HEK293T (cell line): ENCODE results near the gene CLDN15.
"Not testable (repeated sequence)": the region's sequence is repeated elsewhere in the genome, so short reads cannot be mapped to it uniquely, and the experiment has no call there.

Experiments
- CTCF ChIA-PET: fragments of 350-600 bp; formaldehyde crosslinking; extraction: SDS; loops from one replicate; lab custom pipeline; 2021; ENCODE audit warnings: antibody characterized with exemption, inconsistent platforms; lab: Yijun Ruan, JAX
- POLR2A ChIA-PET: fragments of 350-600 bp; formaldehyde crosslinking; extraction: SDS; loops from one replicate; lab custom pipeline; 2020; ENCODE audit warnings: antibody characterized with exemption, inconsistent platforms; lab: Yijun Ruan, JAX
- DNase-seq: peaks from one replicate; pipeline ENCODE4 v3.0.0; 2012; ENCODE audit warnings: mixed read lengths; ENCODE audit errors: extremely low spot score
- ARNT ChIP-seq: fragments of 450-650 bp; IDR thresholded peaks from 2 replicates; pipeline ENCODE4 v1.6.1; 2017; ENCODE audit warnings: mild to moderate bottlenecking
- BHLHE40 ChIP-seq: fragments of 450-650 bp; IDR thresholded peaks from 2 replicates; pipeline ENCODE4 v1.6.1; 2016; ENCODE audit warnings: mild to moderate bottlenecking, moderate library complexity, borderline replicate concordance
- CTBP1 ChIP-seq: fragments of 450-650 bp; IDR thresholded peaks from 2 replicates; pipeline ENCODE4 v1.6.1; 2016; ENCODE audit warnings: borderline replicate concordance
- ELF4 ChIP-seq: fragments of 450-650 bp; IDR thresholded peaks from 2 replicates; pipeline ENCODE4 v1.6.1; 2017; ENCODE audit warnings: antibody characterized with exemption
- FOXA1 ChIP-seq: fragments of 450-650 bp; IDR thresholded peaks from 2 replicates; pipeline ENCODE4 v1.6.1; 2016; ENCODE audit warnings: mild to moderate bottlenecking
- FOXK2 ChIP-seq: fragments of 450-650 bp; IDR thresholded peaks from 2 replicates; pipeline ENCODE4 v1.6.1; 2016; ENCODE audit warnings: mild to moderate bottlenecking
- FOXM1 ChIP-seq: fragments of 450-650 bp; IDR thresholded peaks from 2 replicates; pipeline ENCODE4 v1.6.1; 2017; ENCODE audit warnings: mild to moderate bottlenecking, borderline replicate concordance
- HDGF ChIP-seq: fragments of 450-650 bp; IDR thresholded peaks from 2 replicates; pipeline ENCODE4 v1.6.1; 2017; ENCODE audit warnings: antibody characterized with exemption, borderline replicate concordance
- L3MBTL2 ChIP-seq: fragments of 450-650 bp; conservative IDR thresholded peaks from 2 replicates; pipeline ENCODE4 v1.6.1; 2016; ENCODE audit warnings: mild to moderate bottlenecking
- LEF1 ChIP-seq: fragments of 450-650 bp; IDR thresholded peaks from 2 replicates; pipeline ENCODE4 v1.6.1; 2017; ENCODE audit warnings: mild to moderate bottlenecking, borderline replicate concordance
- NFRKB ChIP-seq: fragments of 450-650 bp; IDR thresholded peaks from 2 replicates; pipeline ENCODE4 v1.6.1; 2016; ENCODE audit warnings: mild to moderate bottlenecking, moderate library complexity
- SP1 ChIP-seq: fragments of 450-650 bp; IDR thresholded peaks from 2 replicates; pipeline ENCODE4 v1.6.1; 2017
- SUZ12 ChIP-seq: fragments of 450-650 bp; IDR thresholded peaks from 2 replicates; pipeline ENCODE4 v1.6.1; 2016; ENCODE audit warnings: mild to moderate bottlenecking
- TARDBP ChIP-seq: fragments of 450-650 bp; IDR thresholded peaks from 2 replicates; pipeline ENCODE4 v1.6.1; 2016
- ZNF384 ChIP-seq: fragments of 450-650 bp; IDR thresholded peaks from 2 replicates; pipeline ENCODE4 v1.6.1; 2016
- TF ChIP-seq, protein P1 (sequence below): fragments of 450-650 bp; IDR thresholded peaks from 2 replicates; pipeline ENCODE4 v1.6.1; 2016

Gene CLDN15

DNA sequence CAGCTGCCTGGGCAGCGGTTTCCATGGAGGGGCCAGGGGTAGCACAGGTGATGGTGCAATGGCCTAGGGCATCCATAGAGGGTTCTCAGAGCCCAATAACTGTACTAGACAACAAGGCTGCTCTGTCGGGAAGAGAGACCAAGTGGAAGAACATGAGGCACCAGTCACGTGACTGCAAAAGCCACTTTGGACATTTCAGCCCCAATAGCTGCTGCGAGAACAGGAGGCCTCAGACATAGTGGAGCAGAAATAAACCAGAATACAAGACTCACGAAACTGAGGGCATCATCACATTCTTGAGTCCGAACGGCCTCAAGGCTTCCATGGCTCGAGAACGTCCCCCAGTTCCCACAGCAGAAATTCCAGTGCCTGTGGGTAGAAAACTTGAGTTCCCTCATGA is 39.6 kb upstream of the CLDN15 start:
- POLR2A ChIA-PET: no interaction called here
- CTCF ChIA-PET: no interaction called here

DNA sequence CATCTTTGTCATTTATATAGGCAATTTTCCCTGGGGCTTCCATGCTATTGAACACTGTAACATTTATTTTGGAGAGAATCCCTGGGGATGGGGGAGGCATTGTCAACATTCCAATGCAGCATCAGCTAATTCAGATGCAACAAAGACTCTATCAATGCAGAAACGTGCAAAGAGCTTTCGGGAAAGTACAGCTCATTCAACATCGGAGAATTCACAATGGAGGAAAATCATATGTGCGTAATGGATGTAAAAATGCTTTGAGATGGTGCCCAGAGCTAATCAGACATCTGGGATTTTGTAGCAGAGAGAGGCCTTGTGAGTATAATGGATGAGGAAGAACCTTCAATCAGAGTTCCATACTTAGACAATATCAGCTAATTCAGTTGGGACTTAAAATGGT is 35.6 kb upstream of the CLDN15 start:
- DNase-seq: no peak
- POLR2A ChIA-PET: interaction anchor here (1.6 kb wide), 1 partner anchor 21 kb away, joined by 3 read pairs; no protein-coding TSS in a partner anchor
- CTCF ChIA-PET: interaction anchor here (1.6 kb wide), 1 partner anchor 10 kb away, joined by 7 read pairs; no protein-coding TSS in a partner anchor
- no peak for TF ChIP-seq FOXM1
- TF ChIP-seq SUZ12: no peak
- TF ChIP-seq L3MBTL2: no peak
- TF ChIP-seq BHLHE40: no peak
- TF ChIP-seq SP1: no peak
- TF ChIP-seq FOXK2: no peak
- no peak for TF ChIP-seq CTBP1
- no peak for TF ChIP-seq NFRKB

More for the DNA sequence above, 39.6 kb upstream of the CLDN15 start:
- TF ChIP-seq LEF1 (no peak), FOXA1 (no peak), HDGF (no peak), ELF4 (no peak), ZNF384 (no peak), NFRKB (no peak), BHLHE40 (no peak), L3MBTL2 (no peak), TARDBP (no peak), FOXM1 (no peak), SP1 (no peak), FOXK2 (no peak), SUZ12 (no peak), CTBP1 (no peak), ARNT (no peak)
- TF ChIP-seq, protein P1, sequence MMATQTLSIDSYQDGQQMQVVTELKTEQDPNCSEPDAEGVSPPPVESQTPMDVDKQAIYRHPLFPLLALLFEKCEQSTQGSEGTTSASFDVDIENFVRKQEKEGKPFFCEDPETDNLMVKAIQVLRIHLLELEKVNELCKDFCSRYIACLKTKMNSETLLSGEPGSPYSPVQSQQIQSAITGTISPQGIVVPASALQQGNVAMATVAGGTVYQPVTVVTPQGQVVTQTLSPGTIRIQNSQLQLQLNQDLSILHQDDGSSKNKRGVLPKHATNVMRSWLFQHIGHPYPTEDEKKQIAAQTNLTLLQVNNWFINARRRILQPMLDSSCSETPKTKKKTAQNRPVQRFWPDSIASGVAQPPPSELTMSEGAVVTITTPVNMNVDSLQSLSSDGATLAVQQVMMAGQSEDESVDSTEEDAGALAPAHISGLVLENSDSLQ: no peak
- DNase-seq: no peak

DNA sequence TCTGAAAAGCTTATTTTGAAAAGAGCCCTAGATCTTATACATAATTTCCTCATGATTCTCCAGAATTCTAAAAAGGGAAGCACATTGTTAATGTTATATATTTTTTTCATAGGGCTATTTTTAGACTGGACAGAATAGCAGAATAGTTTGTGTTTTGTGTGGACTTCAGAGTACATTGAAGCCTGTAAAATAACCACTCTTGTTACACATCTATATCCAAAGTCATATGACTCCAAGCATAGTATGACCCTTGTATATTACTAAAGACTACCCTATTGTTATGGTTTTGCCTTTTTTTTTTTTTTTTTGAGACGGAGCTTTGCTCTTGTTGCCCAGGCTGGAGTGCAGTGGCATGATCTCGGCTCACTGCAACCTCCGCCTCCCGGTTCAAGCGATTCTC is 33.4 kb upstream of the CLDN15 start:
- TF ChIP-seq FOXM1 (no peak), ARNT (no peak), CTBP1 (no peak), TARDBP (no peak), L3MBTL2 (no peak), HDGF (no peak)
- DNase-seq: no peak
- CTCF ChIA-PET: no interaction called here
- POLR2A ChIA-PET: no interaction called here

- POLR2A ChIA-PET: no interaction called here
- no peak for TF ChIP-seq FOXA1
- CTCF ChIA-PET: interaction anchor here (1.7 kb wide), 1 partner anchor 21 kb away, joined by 5 read pairs; no protein-coding TSS in a partner anchor
- no peak for DNase-seq
Observed at GRCh38 chr7:101269664-101270063, 32.1 kb upstream of the CLDN15 start.

DNA sequence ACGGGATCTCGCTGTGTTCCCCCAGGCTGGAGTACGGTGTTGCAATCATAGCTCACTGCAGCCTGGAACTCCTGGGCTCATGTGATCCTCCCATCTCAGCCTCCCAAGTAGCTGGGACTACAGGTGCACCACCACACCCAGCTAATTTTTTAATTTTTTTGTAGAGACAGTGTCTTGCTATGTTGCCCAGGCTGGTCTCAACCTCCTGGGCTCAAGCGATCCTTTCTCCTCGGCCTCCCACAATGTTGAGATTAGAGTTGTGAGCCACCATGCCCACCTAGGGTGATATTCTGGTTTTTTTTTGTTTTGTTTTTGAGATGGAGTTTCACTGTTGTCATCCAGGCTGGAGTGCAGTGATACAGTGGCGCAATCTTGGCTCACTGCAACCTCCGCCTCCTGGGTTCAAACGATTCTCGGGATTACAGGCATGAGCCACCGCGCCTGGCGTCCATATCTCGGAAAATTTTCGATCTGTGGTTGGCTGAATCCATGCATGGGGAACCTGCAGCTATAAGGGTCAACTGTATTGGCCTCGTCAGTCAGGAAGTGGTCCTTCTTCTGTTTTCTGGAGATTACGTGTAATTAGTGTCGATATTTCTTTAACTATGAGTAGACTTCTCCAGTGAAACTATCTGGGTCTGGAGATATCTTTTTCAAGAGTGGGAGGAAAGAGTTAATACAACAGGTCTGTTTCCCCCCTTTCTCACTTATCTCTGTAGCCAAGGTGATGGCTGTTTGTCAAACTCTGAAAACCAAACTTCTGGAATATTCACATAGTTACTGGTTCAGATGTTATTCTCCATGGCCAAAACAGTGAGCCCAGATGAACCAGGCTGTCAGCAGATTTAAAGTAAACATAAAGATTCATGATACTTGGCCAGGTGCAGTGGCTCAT is 28.3 kb upstream of the CLDN15 start:
- POLR2A ChIA-PET: no interaction called here
- DNase-seq: no peak
- CTCF ChIA-PET: interaction anchor here (0.6 kb wide), 1 partner anchor 369 kb away, joined by 3 read pairs; no protein-coding TSS in a partner anchor
- no peak for TF ChIP-seq SUZ12
- TF ChIP-seq ELF4: no peak
- TF ChIP-seq TARDBP: no peak
- no peak for TF ChIP-seq FOXA1
- TF ChIP-seq HDGF: no peak
- TF ChIP-seq SP1: no peak
- TF ChIP-seq, protein P1: no peak
- TF ChIP-seq FOXK2: no peak
- no peak for TF ChIP-seq ARNT
- no peak for TF ChIP-seq NFRKB

GRCh38 chr7:101264102-101264706 is 26.6 kb upstream of the CLDN15 start:
- POLR2A ChIA-PET, DNase-seq: not testable (repeated sequence)
- CTCF ChIA-PET: interaction anchor here (0.9 kb wide), 1 partner anchor 27 kb away, joined by 3 read pairs; no protein-coding TSS in a partner anchor

DNA sequence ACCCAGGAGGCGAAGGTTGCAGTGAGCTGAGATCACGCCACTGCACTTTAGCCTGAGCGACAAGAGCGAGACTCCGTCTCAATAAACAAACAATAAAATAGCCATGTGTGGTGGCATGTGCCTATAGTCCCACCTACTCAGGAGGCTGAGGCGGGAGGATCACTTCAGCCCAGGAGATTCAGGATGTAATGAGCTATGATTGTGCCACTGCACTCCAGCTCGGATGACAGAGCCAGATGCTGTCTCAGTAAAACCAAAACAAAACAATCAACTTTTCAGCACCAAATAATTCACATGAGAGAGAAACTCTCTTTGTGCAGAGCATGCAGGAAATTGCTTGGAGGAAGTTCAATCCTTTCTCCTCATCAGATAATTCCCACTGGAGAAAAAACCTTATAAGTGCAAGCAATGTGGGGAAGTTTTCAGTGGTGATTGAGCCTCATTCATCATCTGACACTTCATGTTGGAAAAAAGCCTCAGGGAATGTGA is 20.7 kb upstream of the CLDN15 start:
- POLR2A ChIA-PET: no interaction called here
- CTCF ChIA-PET: interaction anchor here (0.7 kb wide), 1 partner anchor 110 kb away, joined by 3 read pairs; no protein-coding TSS in a partner anchor
- TF ChIP-seq, protein P1: no peak
- no peak for TF ChIP-seq HDGF
- TF ChIP-seq FOXA1: no peak
- TF ChIP-seq SP1: no peak
- TF ChIP-seq LEF1: no peak
- no peak for TF ChIP-seq ZNF384
- TF ChIP-seq NFRKB: no peak
- no peak for TF ChIP-seq SUZ12
- TF ChIP-seq FOXK2: no peak
- TF ChIP-seq TARDBP: no peak
- no peak for TF ChIP-seq ELF4
- TF ChIP-seq BHLHE40: no peak
- TF ChIP-seq CTBP1: no peak
- DNase-seq: no peak
